GM12878 (cell line): Measurements from ENCODE around the gene PRIMPOL. TPM values are rescaled to one million over a fixed set of nuclear protein-coding genes. Genes with fewer than 3 reads are reported as not detected.

Experiments used
- ATAC-seq: fragments of 200-7000 bp; cut with Tn5 transposase; 3 replicates; pipeline ENCODE4 v1.9.1; 2020; ENCODE audit warnings: mild to moderate bottlenecking, moderate library complexity
- BruUV-seq: library from RNA; stranded (reverse); fragments of 400-500 nt; replicated peaks from 2 replicates; lab custom pipeline; 2021; lab: Mats Ljungman, UMichigan
- CTCF ChIA-PET: fragments of 300-600 bp; sonication (Branson Sonifier 250); formaldehyde crosslinking; extraction: SDS; loops from one replicate; lab custom pipeline; 2021; ENCODE audit warnings: inconsistent platforms; lab: Yijun Ruan, JAX
- POLR2A ChIA-PET: fragments of 350-600 bp; formaldehyde crosslinking; extraction: SDS; loops from one replicate; lab custom pipeline; 2021; ENCODE audit warnings: inconsistent platforms; lab: Charles Lee
- RAD21 ChIA-PET: fragments of 300-600 bp; sonication (Branson Sonifier 250); formaldehyde crosslinking; loops from one replicate; lab custom pipeline; 2023; ENCODE audit warnings: antibody characterized with exemption; ENCODE audit not compliant: unreplicated experiment; lab: Charles Lee
- SMC1A ChIA-PET: fragments of 300-600 bp; sonication (Branson Sonifier 250); formaldehyde crosslinking; loops from one replicate; lab custom pipeline; 2023; ENCODE audit not compliant: unreplicated experiment, uncharacterized antibody; lab: Charles Lee
- DNase-seq: peaks from one replicate; pipeline ENCODE4 v3.0.0-alpha.2; 2011; ENCODE audit warnings: low read depth, low spot score
- FAIRE-seq: peaks from 3 replicates; lab custom pipeline; 2011; peaks lifted over from hg19 to GRCh38; lab: Jason Lieb, UNC
- H2AFZ ChIP-seq: 2 replicates; pipeline ENCODE4 v1.6.0; 2011; ENCODE audit warnings: low read depth, low read length, control low read depth; ENCODE audit not compliant: control insufficient read depth
- H3K27ac ChIP-seq: 2 replicates; pipeline ENCODE4 v1.5.1; 2011; ENCODE audit warnings: control low read depth; ENCODE audit not compliant: control insufficient read depth, insufficient read depth
- H3K27me3 ChIP-seq, 2 experiments: replicated peaks in 1 of 2; 2 replicates each; pipeline versions ENCODE4 v1.6.0 to v1.6.1; 2011; ENCODE audit warnings: low read length in 1 of 2; ENCODE audit not compliant: control insufficient read depth in 2 of 2, insufficient read depth in 2 of 2
- H3K36me3 ChIP-seq, 2 experiments: 2 replicates each; pipeline ENCODE4 v1.5.1; 2011; ENCODE audit warnings: low read length in 1 of 2; ENCODE audit not compliant: control insufficient read depth in 2 of 2, insufficient read depth in 2 of 2
- H3K4me1 ChIP-seq: 2 replicates; pipeline ENCODE4 v1.6.1; 2011; ENCODE audit warnings: mild to moderate bottlenecking, low read length, moderate library complexity, mixed read lengths; ENCODE audit not compliant: control insufficient read depth, insufficient read depth
- H3K4me2 ChIP-seq: 2 replicates; pipeline ENCODE4 v1.6.0; 2011; ENCODE audit warnings: control low read depth; ENCODE audit not compliant: control insufficient read depth, insufficient read depth
- H3K4me3 ChIP-seq: fragments of 200-600 bp; sonication (generic); 2 replicates; pipeline ENCODE4 v1.5.1; 2016
- H3K79me2 ChIP-seq: 2 replicates; pipeline ENCODE4 v1.6.0; 2011; ENCODE audit warnings: low read length; ENCODE audit not compliant: control insufficient read depth, insufficient read depth
- H3K9ac ChIP-seq: 2 replicates; pipeline ENCODE4 v1.8.0; 2011; ENCODE audit warnings: low read length, control low read depth, mixed read lengths; ENCODE audit not compliant: control insufficient read depth, insufficient read depth
- H3K9me3 ChIP-seq: replicated peaks from 3 replicates; pipeline ENCODE4 v1.5.1; 2011; ENCODE audit warnings: mild to moderate bottlenecking, low read length; ENCODE audit not compliant: control insufficient read depth, insufficient read depth
- H4K20me1 ChIP-seq: 2 replicates; pipeline ENCODE4 v1.6.0; 2011; ENCODE audit not compliant: control insufficient read depth, insufficient read depth
- ATF2 ChIP-seq: IDR thresholded peaks from 2 replicates; pipeline ENCODE4 v1.6.1; 2012; ENCODE audit warnings: low read length, inconsistent platforms
- ETV6 ChIP-seq, 2 experiments: fragments of 450-650 bp in 1 of 2; IDR thresholded peaks in 1 of 2; conservative IDR thresholded peaks in 1 of 2; 2 replicates each; pipeline ENCODE4 v1.6.1; 2014; ENCODE audit warnings: antibody characterized with exemption in 1 of 2, borderline replicate concordance in 1 of 2, low read depth in 1 of 2, mild to moderate bottlenecking in 1 of 2, moderate library complexity in 1 of 2
- EZH2 ChIP-seq: IDR thresholded peaks from 2 replicates; pipeline ENCODE4 v1.6.1; 2012; ENCODE audit warnings: low read depth, mild to moderate bottlenecking, control low read depth, inconsistent platforms, low read length, borderline replicate concordance; ENCODE audit not compliant: control insufficient read depth
- HDAC2 ChIP-seq: fragments of 200-600 bp; sonication (generic); IDR thresholded peaks from 2 replicates; pipeline ENCODE4 v1.6.1; 2017
- KLF5 ChIP-seq: fragments of 450-650 bp; IDR thresholded peaks from 2 replicates; pipeline ENCODE4 v1.6.1; 2014; ENCODE audit warnings: mild to moderate bottlenecking; ENCODE audit not compliant: partially characterized antibody
- MXI1 ChIP-seq: fragments of 150-350 bp; IDR thresholded peaks from 2 replicates; pipeline ENCODE4 v1.6.1; 2011; ENCODE audit warnings: low read depth, mild to moderate bottlenecking, inconsistent platforms, low read length, improper control_type of control experiment
- NBN ChIP-seq: fragments of 450-650 bp; IDR thresholded peaks from 2 replicates; pipeline ENCODE4 v1.6.1; 2016
- NR2C1 ChIP-seq: fragments of 450-650 bp; IDR thresholded peaks from 2 replicates; pipeline ENCODE4 v1.6.1; 2017; ENCODE audit warnings: antibody characterized with exemption, mild to moderate bottlenecking, moderate library complexity
- RFX5 ChIP-seq: IDR thresholded peaks from 2 replicates; pipeline ENCODE4 v1.6.1; 2011; ENCODE audit warnings: low read depth, low read length, improper control_type of control experiment
- TARDBP ChIP-seq: IDR thresholded peaks from 2 replicates; pipeline ENCODE4 v1.6.1; 2016; ENCODE audit warnings: borderline replicate concordance
- ZNF622 ChIP-seq: fragments of 450-650 bp; IDR thresholded peaks from 2 replicates; pipeline ENCODE4 v1.6.1; 2017; ENCODE audit warnings: mild to moderate bottlenecking, inconsistent platforms
- WGBS: methylation state at CpG from one replicate; pipeline ENCODE4 v1.1.6; 2016; ENCODE audit warnings: low lambda C conversion rate; ENCODE audit not compliant: insufficient replicate concordance, insufficient coverage; ENCODE audit errors: missing lambda C conversion rate; 5-methylcytosine and 5-hydroxymethylcytosine counted together
- in situ Hi-C: fragments of 300-500 bp; cut with MboI; formaldehyde crosslinking; loops from 9 replicates; pipeline ENCODE4 v1.14.3; 2018; ENCODE audit warnings: mixed read lengths
- intact Hi-C: fragments of 100-400 bp; cut with micrococcal nuclease; formaldehyde crosslinking; loops from one replicate; pipeline ENCODE4 v1.14.2; 2022; ENCODE audit not compliant: unreplicated experiment
- polyA plus RNA-seq, 11 experiments: library from polyadenylated mRNA; depleted of rRNA in 4 of 11; unstranded in 6 of 11; stranded (reverse) in 5 of 11; fragments of >200 nt; fragmentation: Nextera tagmentation in 4 of 11; fragmentation: Illumina TruSeq in 1 of 11; extraction: Ambion mirVana in 4 of 11; extraction: Trizol in 1 of 11; gene quantifications; 1 replicate in 1 of 11; 2 replicates in 10 of 11; pipeline versions ENCODE4 v1.2.1 to v1.2.3, GENCODE V29; 2011 to 2016; ENCODE audit warnings: inconsistent platforms in 2 of 11, missing spikeins in 2 of 11, low read depth in 1 of 11
- total RNA-seq, 4 experiments: library from RNA; depleted of rRNA in 3 of 4; stranded (reverse); fragments of >200 nt in 3 of 4; fragmentation: Illumina TruSeq in 1 of 4; extraction: Trizol in 1 of 4; gene quantifications; 2 replicates each; pipeline versions ENCODE4 v1.2.1 to v1.2.3, GENCODE V29; 2013 to 2021
- TF ChIP-seq, protein P1 (sequence below): fragments of 450-650 bp; formaldehyde crosslinking; IDR thresholded peaks from 2 replicates; pipeline ENCODE4 v1.4.0; 2020; ENCODE audit warnings: mild to moderate bottlenecking, moderate library complexity
- TF ChIP-seq, protein P2 (sequence below), 3 experiments: IDR thresholded peaks in 2 of 3; conservative IDR thresholded peaks in 1 of 3; 2 replicates each; pipeline ENCODE4 v1.5.1; 2011; ENCODE audit warnings: low read depth in 3 of 3, low read length in 3 of 3, mild to moderate bottlenecking in 3 of 3, control low read depth in 2 of 3, moderate library complexity in 2 of 3, inconsistent platforms in 1 of 3, mixed read lengths in 1 of 3; ENCODE audit not compliant: control insufficient read depth in 2 of 3, insufficient read depth in 1 of 3; ENCODE audit errors: extremely low read depth in 1 of 3
- TF ChIP-seq, protein P3 (sequence below): IDR thresholded peaks from 2 replicates; pipeline ENCODE4 v1.6.1; 2012; ENCODE audit warnings: low read depth, low read length, improper control_type of control experiment

PRIMPOL gene
- total and polyA plus RNA-seq, 10 of the 15 experiments (the other 5 are each of a cell fraction or from before 2014, with no cell fraction given): 10.6 to 23.7 (median 14.0) TPM

- H4K20me1 ChIP-seq: no peaks in the 10 kb centered on the region
- no peaks in the 10 kb centered on the region for H3K27me3 ChIP-seq
- no peak for DNase-seq
- intact Hi-C loops (no loop called here), in situ Hi-C loops (no loop called here)
- ChIA-PET POLR2A (no interaction called here), RAD21 (no interaction called here), SMC1A (no interaction called here), CTCF (no interaction called here)
- WGBS: 90% methylated on average over 3 of the region's 3 CpGs
- H3K4me2 ChIP-seq: no peak overlapping the region
- H3K9me3 ChIP-seq: peaks cover 8% of the 10 kb centered on the region; the same call in 2 of the 3 replicates
- 0 out of 2 replicates have a peak, but pooled peaks cover 3% of the 10 kb centered on the region for H3K4me1 ChIP-seq
- H3K27ac ChIP-seq: no peak overlapping the region
- H2AFZ ChIP-seq: no peak overlapping the region
- H3K4me3 ChIP-seq: no peak overlapping the region
- TF ChIP-seq, protein P1, sequence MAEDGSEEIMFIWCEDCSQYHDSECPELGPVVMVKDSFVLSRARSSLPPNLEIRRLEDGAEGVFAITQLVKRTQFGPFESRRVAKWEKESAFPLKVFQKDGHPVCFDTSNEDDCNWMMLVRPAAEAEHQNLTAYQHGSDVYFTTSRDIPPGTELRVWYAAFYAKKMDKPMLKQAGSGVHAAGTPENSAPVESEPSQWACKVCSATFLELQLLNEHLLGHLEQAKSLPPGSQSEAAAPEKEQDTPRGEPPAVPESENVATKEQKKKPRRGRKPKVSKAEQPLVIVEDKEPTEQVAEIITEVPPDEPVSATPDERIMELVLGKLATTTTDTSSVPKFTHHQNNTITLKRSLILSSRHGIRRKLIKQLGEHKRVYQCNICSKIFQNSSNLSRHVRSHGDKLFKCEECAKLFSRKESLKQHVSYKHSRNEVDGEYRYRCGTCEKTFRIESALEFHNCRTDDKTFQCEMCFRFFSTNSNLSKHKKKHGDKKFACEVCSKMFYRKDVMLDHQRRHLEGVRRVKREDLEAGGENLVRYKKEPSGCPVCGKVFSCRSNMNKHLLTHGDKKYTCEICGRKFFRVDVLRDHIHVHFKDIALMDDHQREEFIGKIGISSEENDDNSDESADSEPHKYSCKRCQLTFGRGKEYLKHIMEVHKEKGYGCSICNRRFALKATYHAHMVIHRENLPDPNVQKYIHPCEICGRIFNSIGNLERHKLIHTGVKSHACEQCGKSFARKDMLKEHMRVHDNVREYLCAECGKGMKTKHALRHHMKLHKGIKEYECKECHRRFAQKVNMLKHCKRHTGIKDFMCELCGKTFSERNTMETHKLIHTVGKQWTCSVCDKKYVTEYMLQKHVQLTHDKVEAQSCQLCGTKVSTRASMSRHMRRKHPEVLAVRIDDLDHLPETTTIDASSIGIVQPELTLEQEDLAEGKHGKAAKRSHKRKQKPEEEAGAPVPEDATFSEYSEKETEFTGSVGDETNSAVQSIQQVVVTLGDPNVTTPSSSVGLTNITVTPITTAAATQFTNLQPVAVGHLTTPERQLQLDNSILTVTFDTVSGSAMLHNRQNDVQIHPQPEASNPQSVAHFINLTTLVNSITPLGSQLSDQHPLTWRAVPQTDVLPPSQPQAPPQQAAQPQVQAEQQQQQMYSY (CRISPR knock-in tag): no peak
- TF ChIP-seq RFX5 (no peak), HDAC2 (no peak), NBN (no peak), ZNF622 (no peak), EZH2 (no peak), ETV6 (conservative IDR thresholded peaks at IDR 0.05 in 1 of 2, IDR thresholded peaks at IDR 0.05 in 1 of 2; ENCODE audit: borderline replicate concordance in 1 of 2, low read depth in 1 of 2) (no peak), ATF2 (no peak), KLF5 (no peak), NR2C1 (no peak), TARDBP (no peak), MXI1 (no peak)
- TF ChIP-seq, protein P2, sequence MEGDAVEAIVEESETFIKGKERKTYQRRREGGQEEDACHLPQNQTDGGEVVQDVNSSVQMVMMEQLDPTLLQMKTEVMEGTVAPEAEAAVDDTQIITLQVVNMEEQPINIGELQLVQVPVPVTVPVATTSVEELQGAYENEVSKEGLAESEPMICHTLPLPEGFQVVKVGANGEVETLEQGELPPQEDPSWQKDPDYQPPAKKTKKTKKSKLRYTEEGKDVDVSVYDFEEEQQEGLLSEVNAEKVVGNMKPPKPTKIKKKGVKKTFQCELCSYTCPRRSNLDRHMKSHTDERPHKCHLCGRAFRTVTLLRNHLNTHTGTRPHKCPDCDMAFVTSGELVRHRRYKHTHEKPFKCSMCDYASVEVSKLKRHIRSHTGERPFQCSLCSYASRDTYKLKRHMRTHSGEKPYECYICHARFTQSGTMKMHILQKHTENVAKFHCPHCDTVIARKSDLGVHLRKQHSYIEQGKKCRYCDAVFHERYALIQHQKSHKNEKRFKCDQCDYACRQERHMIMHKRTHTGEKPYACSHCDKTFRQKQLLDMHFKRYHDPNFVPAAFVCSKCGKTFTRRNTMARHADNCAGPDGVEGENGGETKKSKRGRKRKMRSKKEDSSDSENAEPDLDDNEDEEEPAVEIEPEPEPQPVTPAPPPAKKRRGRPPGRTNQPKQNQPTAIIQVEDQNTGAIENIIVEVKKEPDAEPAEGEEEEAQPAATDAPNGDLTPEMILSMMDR (IDR thresholded peaks at IDR 0.05 in 2 of 3, conservative IDR thresholded peaks at IDR 0.05 in 1 of 3; ENCODE audit: control insufficient read depth in 2 of 3, extremely low read depth in 1 of 3, insufficient read depth in 1 of 3, low read depth in 3 of 3, low read length in 3 of 3): no peak
- TF ChIP-seq, protein P3, sequence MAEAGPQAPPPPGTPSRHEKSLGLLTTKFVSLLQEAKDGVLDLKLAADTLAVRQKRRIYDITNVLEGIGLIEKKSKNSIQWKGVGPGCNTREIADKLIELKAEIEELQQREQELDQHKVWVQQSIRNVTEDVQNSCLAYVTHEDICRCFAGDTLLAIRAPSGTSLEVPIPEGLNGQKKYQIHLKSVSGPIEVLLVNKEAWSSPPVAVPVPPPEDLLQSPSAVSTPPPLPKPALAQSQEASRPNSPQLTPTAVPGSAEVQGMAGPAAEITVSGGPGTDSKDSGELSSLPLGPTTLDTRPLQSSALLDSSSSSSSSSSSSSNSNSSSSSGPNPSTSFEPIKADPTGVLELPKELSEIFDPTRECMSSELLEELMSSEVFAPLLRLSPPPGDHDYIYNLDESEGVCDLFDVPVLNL: no peak
- no peaks in the 10 kb centered on the region for H3K79me2 ChIP-seq
- no peaks in the 10 kb centered on the region for H3K36me3 ChIP-seq
- FAIRE-seq: no peak
- H3K9ac ChIP-seq: no peak overlapping the region
- BruUV-seq: no TSS peak
- ATAC-seq: no peak
Observed at GRCh38 chr4:184612074-184612473, 37.5 kb upstream of the PRIMPOL start.
